ENCODE measurements around the gene SLC1A4. TPM values are rescaled to one million over a fixed set of nuclear protein-coding genes. Genes with fewer than 3 reads are reported as not detected.

Gene SLC1A4
- total and polyA plus RNA-seq, 10 of the 15 experiments (the other 5 are each of a cell fraction or from before 2014, with no cell fraction given) = 10.8 to 43.2 (median 27.7) TPM

- H3K27me3 ChIP-seq (replicated peaks in 1 of 2; ENCODE audit: control insufficient read depth in 2 of 2, insufficient read depth in 2 of 2, low read length in 1 of 2) = no peaks in the 10 kb centered on the region
- H3K27ac ChIP-seq (ENCODE audit: control insufficient read depth, insufficient read depth) = no peak overlapping the region
- H4K20me1 ChIP-seq (ENCODE audit: control insufficient read depth, insufficient read depth) = no peaks in the 10 kb centered on the region
- H3K4me2 ChIP-seq (ENCODE audit: control insufficient read depth, insufficient read depth) = no peak overlapping the region
- CTCF ChIA-PET = interaction anchor here (0.7 to 3.9 kb wide), 14 partner anchors 9 to 67 kb away, joined by 3 to 14 read pairs (median 4); no protein-coding TSS in a partner anchor
- peak; percentile 66 for TF ChIP-seq ZBTB40 (IDR thresholded peaks at IDR 0.05; ENCODE audit: borderline replicate concordance)
- 0 out of 2 replicates have a peak, but pooled peaks have one; percentile 22 for TF ChIP-seq RUNX3 (IDR thresholded peaks at IDR 0.05; ENCODE audit: low read length)
- TF ChIP-seq CTCF (IDR thresholded peaks at IDR 0.05 in 2 of 3, conservative IDR thresholded peaks at IDR 0.05 in 1 of 3; ENCODE audit: control insufficient read depth in 2 of 3, extremely low read depth in 1 of 3, insufficient read depth in 1 of 3, low read depth in 3 of 3, low read length in 3 of 3) = peak; percentile 29 to 36 (median 31); a peak in 4 of 6 replicates
- TF ChIP-seq IKZF1 (conservative IDR thresholded peaks at IDR 0.05) = no peak
- peak; percentile 36 for TF ChIP-seq RAD21 (IDR thresholded peaks at IDR 0.05; ENCODE audit: insufficient read depth, low read depth, low read length)
- no peak for TF ChIP-seq SMAD1 (IDR thresholded peaks at IDR 0.05; ENCODE audit: low read depth, partially characterized antibody)
- ATAC-seq (peak; percentile 71), FAIRE-seq (no peak), DNase-seq (ENCODE audit: low read depth, low spot score) (no peak)
- no peak overlapping the region for H3K9ac ChIP-seq (ENCODE audit: control insufficient read depth, insufficient read depth, low read length)
- intact Hi-C loops (cut with micrococcal nuclease; ENCODE audit: unreplicated experiment) = loop anchor here (2.0 kb wide), 1 partner anchor 62 kb away; no protein-coding TSS in a partner anchor
- no TSS peak for BruUV-seq (replicated peaks)
- POLR2A ChIA-PET = interaction anchor here (0.6 to 1.5 kb wide), 6 partner anchors 14 to 218 kb away, joined by 3 to 5 read pairs (median 4); no protein-coding TSS in a partner anchor
- RAD21 ChIA-PET (ENCODE audit: unreplicated experiment) = interaction anchor here (0.6 to 2.6 kb wide), 15 partner anchors 10 to 195 kb away, joined by 3 to 14 read pairs (median 3); no protein-coding TSS in a partner anchor
- H3K36me3 ChIP-seq (ENCODE audit: control insufficient read depth in 2 of 2, insufficient read depth in 2 of 2, low read length in 1 of 2) = no peaks in the 10 kb centered on the region
- in situ Hi-C loops (cut with MboI) = no loop called here
- H3K9me3 ChIP-seq (replicated peaks; ENCODE audit: control insufficient read depth, insufficient read depth, low read length) = no peaks in the 10 kb centered on the region
- H2AFZ ChIP-seq (ENCODE audit: control insufficient read depth, low read depth, low read length) = no peak overlapping the region
- WGBS (ENCODE audit: insufficient coverage, insufficient replicate concordance, low lambda C conversion rate, missing lambda C conversion rate) = 91% methylated on average over 4 of the region's 4 CpGs
- no peak overlapping the region for H3K4me3 ChIP-seq
- peaks cover 25% of the 10 kb centered on the region for H3K4me1 ChIP-seq (ENCODE audit: control insufficient read depth, insufficient read depth, low read length)
- SMC1A ChIA-PET (ENCODE audit: uncharacterized antibody, unreplicated experiment) = interaction anchor here (0.9 to 2.4 kb wide), 10 partner anchors 12 to 62 kb away, joined by 3 to 13 read pairs (median 4); no protein-coding TSS in a partner anchor
- H3K79me2 ChIP-seq (ENCODE audit: control insufficient read depth, insufficient read depth, low read length) = no peaks in the 10 kb centered on the region
Measured at GRCh38 chr2:64978514-64979268, 10.5 kb upstream of the SLC1A4 start.

Data from GM12878 (cell line).